K562 (cell line): Measurements from ENCODE around the gene MADD. TPM values are rescaled to one million over a fixed set of nuclear protein-coding genes. Genes with fewer than 3 reads are reported as not detected.

ENCODE experiments used
- BMI1 ChIP-seq: fragments of 150-350 bp; IDR thresholded peaks from 2 replicates; pipeline ENCODE4 v1.6.1; 2014; ENCODE audit warnings: low read length
- CAMTA2 ChIP-seq: fragments of 250-450 bp; sonication (Bioruptor Pico); conservative IDR thresholded peaks from 2 replicates; pipeline ENCODE4 v1.5.1; 2022
- E2F3 ChIP-seq: fragments of 250-450 bp; sonication (Bioruptor Pico); IDR thresholded peaks from 2 replicates; pipeline ENCODE4 v1.4.0; 2020; ENCODE audit warnings: mild to moderate bottlenecking
- EP300 ChIP-seq: IDR thresholded peaks from 2 replicates; pipeline ENCODE4 v1.6.1; 2012; ENCODE audit warnings: low read length, improper control_type of control experiment
- ERF ChIP-seq: fragments of 450-650 bp; formaldehyde crosslinking; IDR thresholded peaks from 2 replicates; pipeline ENCODE4 v1.4.0; 2020; ENCODE audit warnings: mild to moderate bottlenecking, mixed read lengths
- ESRRB ChIP-seq: fragments of 250-450 bp; sonication (Bioruptor Pico); IDR thresholded peaks from 2 replicates; pipeline ENCODE4 v1.5.0; 2020; ENCODE audit warnings: mild to moderate bottlenecking, moderate library complexity, borderline replicate concordance
- GABPB2 ChIP-seq: fragments of 250-450 bp; sonication (Bioruptor Pico); conservative IDR thresholded peaks from 2 replicates; pipeline ENCODE4 v1.5.1; 2021; ENCODE audit warnings: mild to moderate bottlenecking
- GATAD2A ChIP-seq: fragments of 450-650 bp; IDR thresholded peaks from 2 replicates; pipeline ENCODE4 v1.6.1; 2017
- HNRNPUL1 ChIP-seq: fragments of 200-400 bp; formaldehyde crosslinking; IDR thresholded peaks from 2 replicates; pipeline ENCODE4 v1.6.1; 2017; ENCODE audit warnings: low read length
- KAT8 ChIP-seq: fragments of 450-650 bp; IDR thresholded peaks from 2 replicates; pipeline ENCODE4 v1.6.1; 2016; ENCODE audit warnings: low read depth, mild to moderate bottlenecking
- KLF10 ChIP-seq: fragments of 250-450 bp; sonication (Bioruptor Pico); IDR thresholded peaks from 2 replicates; pipeline ENCODE4 v1.6.1; 2021; ENCODE audit warnings: matching md5 sums
- MAZ ChIP-seq, 2 experiments: fragments of 450-650 bp in 1 of 2; sonication (generic) in 1 of 2; formaldehyde crosslinking; IDR thresholded peaks in 1 of 2; conservative IDR thresholded peaks in 1 of 2; 2 replicates each; pipeline versions ENCODE4 v1.4.0 to v1.5.0; 2020; ENCODE audit warnings: mild to moderate bottlenecking in 1 of 2, missing genetic modification reagents in 1 of 2
- NFRKB ChIP-seq: fragments of 450-650 bp; IDR thresholded peaks from 2 replicates; pipeline ENCODE4 v1.6.1; 2016; ENCODE audit warnings: low read depth
- RBM15 ChIP-seq: fragments of 200-400 bp; formaldehyde crosslinking; IDR thresholded peaks from 2 replicates; pipeline ENCODE4 v1.6.1; 2018; ENCODE audit warnings: mild to moderate bottlenecking, low read length, moderate library complexity; ENCODE audit not compliant: insufficient read depth
- SFPQ ChIP-seq: fragments of 200-400 bp; formaldehyde crosslinking; IDR thresholded peaks from 2 replicates; pipeline ENCODE4 v1.6.1; 2017; ENCODE audit warnings: mild to moderate bottlenecking, low read depth, low read length, moderate library complexity
- TAF9B ChIP-seq: fragments of 450-650 bp; IDR thresholded peaks from 2 replicates; pipeline ENCODE4 v1.6.1; 2018; ENCODE audit warnings: mild to moderate bottlenecking; ENCODE audit not compliant: partially characterized antibody
- TEAD2 ChIP-seq: fragments of 450-650 bp; IDR thresholded peaks from 2 replicates; pipeline ENCODE4 v1.6.1; 2016; ENCODE audit warnings: missing genetic modification characterization, control low read depth, missing compliant biosample characterization
- TEAD4 ChIP-seq, 2 experiments: sonication (generic) in 1 of 2; formaldehyde crosslinking in 1 of 2; IDR thresholded peaks; 2 replicates each; pipeline versions ENCODE4 v1.6.1 to v1.8.0; 2012 to 2022; ENCODE audit warnings: borderline replicate concordance in 1 of 2, inconsistent platforms in 1 of 2, low read length in 1 of 2, mild to moderate bottlenecking in 1 of 2, missing genetic modification reagents in 1 of 2
- XRCC4 ChIP-seq: IDR thresholded peaks from one replicate; pipeline ENCODE4 v1.6.1; 2011; ENCODE audit not compliant: insufficient read depth, insufficient read length; ENCODE audit errors: extremely low read depth
- ZBTB33 ChIP-seq: sonication (generic); formaldehyde crosslinking; IDR thresholded peaks from 2 replicates; pipeline ENCODE4 v1.8.1; 2023; ENCODE audit warnings: mild to moderate bottlenecking, missing genetic modification reagents
- ZBTB43 ChIP-seq: sonication (generic); formaldehyde crosslinking; IDR thresholded peaks from 2 replicates; pipeline ENCODE4 v1.8.0; 2023; ENCODE audit warnings: mild to moderate bottlenecking, missing genetic modification reagents
- ZNF274 ChIP-seq: IDR thresholded peaks from 2 replicates; pipeline ENCODE4 v1.6.1; 2011; ENCODE audit warnings: low read depth, mild to moderate bottlenecking, low read length, moderate library complexity, borderline replicate concordance
- ZNF280B ChIP-seq: fragments of 250-450 bp; sonication (Bioruptor Pico); IDR thresholded peaks from 2 replicates; pipeline ENCODE4 v1.5.1; 2021; ENCODE audit warnings: mild to moderate bottlenecking
- ZNF699 ChIP-seq: fragments of 250-450 bp; sonication (Bioruptor Pico); IDR thresholded peaks from 2 replicates; pipeline ENCODE4 v1.8.0; 2021; ENCODE audit warnings: mild to moderate bottlenecking, moderate library complexity; ENCODE audit not compliant: insufficient replicate concordance
- ZNF780A ChIP-seq: fragments of 250-450 bp; sonication (Bioruptor Pico); IDR thresholded peaks from 2 replicates; pipeline ENCODE4 v1.5.0; 2021; ENCODE audit warnings: mild to moderate bottlenecking
- polyA plus RNA-seq, 8 experiments: library from polyadenylated mRNA; depleted of rRNA in 4 of 8; stranded (reverse) in 5 of 8; unstranded in 3 of 8; fragments of >200 nt; fragmentation: Nextera tagmentation in 2 of 8; fragmentation: Illumina TruSeq in 1 of 8; extraction: Ambion mirVana in 2 of 8; extraction: Trizol in 1 of 8; gene quantifications; 2 replicates each; pipeline versions ENCODE4 v1.2.1 to v1.2.3, GENCODE V29; 2011 to 2014; ENCODE audit warnings: inconsistent platforms in 1 of 8, missing spikeins in 1 of 8
- total RNA-seq, 7 experiments: library from RNA; depleted of rRNA in 6 of 7; stranded (reverse); fragments of >200 nt in 6 of 7; fragmentation: Illumina TruSeq in 2 of 7; extraction: Trizol in 2 of 7; gene quantifications; 2 replicates each; pipeline versions ENCODE4 v1.2.1 to v1.2.3, GENCODE V29; 2011 to 2021; ENCODE audit warnings: low replicate concordance in 1 of 7

MADD gene
- total and polyA plus RNA-seq, 9 of the 15 experiments (the other 6 are each of a cell fraction or from before 2014, with no cell fraction given), result 0.68 to 57.6 (median 33.6) TPM

GRCh38 chr11:47276923-47277322, 7.0 kb downstream of the MADD start (continued):
- no peak for TF ChIP-seq KAT8
- no peak for TF ChIP-seq MAZ (CRISPR knock-in tag; conservative IDR thresholded peaks at IDR 0.05 in 1 of 2, IDR thresholded peaks at IDR 0.05 in 1 of 2)
- TF ChIP-seq ERF, result no peak
- no peak for TF ChIP-seq ZNF280B (CRISPR knock-in tag)
- no peak for TF ChIP-seq NFRKB
- TF ChIP-seq ZNF274, result no peak
- no peak for TF ChIP-seq ZNF699 (CRISPR knock-in tag)
- no peak for TF ChIP-seq GATAD2A
- TF ChIP-seq HNRNPUL1, result no peak
- TF ChIP-seq BMI1, result no peak
- TF ChIP-seq XRCC4, result no peak
- no peak for TF ChIP-seq ZBTB43
- no peak for TF ChIP-seq TAF9B
- no peak for TF ChIP-seq KLF10 (CRISPR knock-in tag)
- no peak for TF ChIP-seq SFPQ
- TF ChIP-seq CAMTA2, result no peak
- peak; percentile 73 for TF ChIP-seq EP300
- no peak for TF ChIP-seq ESRRB (CRISPR knock-in tag)
- no peak for TF ChIP-seq ZNF780A (CRISPR knock-in tag)
- TF ChIP-seq E2F3 (CRISPR knock-in tag), result no peak
- no peak for TF ChIP-seq ZBTB33 (CRISPR knock-in tag)
- no peak for TF ChIP-seq RBM15
- TF ChIP-seq TEAD4 (IDR thresholded peaks at IDR 0.05; ENCODE audit: low read length), result peak; percentile 89
- TF ChIP-seq TEAD4 (CRISPR knock-in tag; IDR thresholded peaks at IDR 0.05; ENCODE audit: borderline replicate concordance), result no peak
- TF ChIP-seq TEAD2, result no peak
- TF ChIP-seq GABPB2 (CRISPR knock-in tag), result no peak
